RWPE1 (cell line): Measurements from ENCODE around the gene C2orf92.
"Not testable (repeated sequence)": the region's sequence is repeated elsewhere in the genome, so short reads cannot be mapped to it uniquely, and the experiment has no call there.

Experiments used
- CTCF ChIA-PET: fragments of 350-600 bp; sonication (Branson Sonifier 250); formaldehyde crosslinking; extraction: SDS; loops from one replicate; lab custom pipeline; 2021; lab: Yijun Ruan, JAX
- POLR2A ChIA-PET: fragments of 400-600 bp; formaldehyde crosslinking; extraction: SDS; loops from one replicate; lab custom pipeline; 2020; ENCODE audit warnings: antibody characterized with exemption; ENCODE audit not compliant: low non-redundant PET; lab: Yijun Ruan, JAX
- DNase-seq: peaks from one replicate; pipeline ENCODE4 v3.0.0; 2012; ENCODE audit warnings: low spot score
- H3K27ac ChIP-seq: fragments of 450-650 bp; 2 replicates; pipeline ENCODE4 v1.5.1; 2017
- CTCF ChIP-seq: fragments of 450-650 bp; conservative IDR thresholded peaks from 2 replicates; pipeline ENCODE4 v1.5.1; 2017; ENCODE audit warnings: low read depth, mild to moderate bottlenecking

C2orf92 gene

GRCh38 chr2:97663626-97663961 is 5.9 kb upstream of the C2orf92 start:
- CTCF ChIA-PET: interaction anchor here (0.6 to 1.5 kb wide), 4 partner anchors 28 to 1158 kb away, joined by 3 to 10 read pairs (median 5); no protein-coding TSS in a partner anchor
- H3K27ac ChIP-seq: peak overlapping the region; percentile 95
- no peak for DNase-seq
- POLR2A ChIA-PET: interaction anchor here (1.3 to 1.8 kb wide), 2 partner anchors 18 kb away, joined by 8 to 10 read pairs; partner anchors contain the start of gene COX5B
- TF ChIP-seq CTCF: no peak

GRCh38 chr2:97663962-97664635 is 5.4 kb upstream of the C2orf92 start, which contains the start of gene ACTR1B:
ACTR1B (minus strand) TSS chr2:97664044; CDS start chr2:97663890, 154 bp downstream.
- ChIA-PET POLR2A (interaction anchor here (1.3 kb wide), 1 partner anchor 19 kb away, joined by 10 read pairs; the partner anchor contains the start of gene COX5B), CTCF (interaction anchor here (0.6 to 1.5 kb wide), 4 partner anchors 27 to 1158 kb away, joined by 3 to 10 read pairs (median 5); no protein-coding TSS in a partner anchor)
- peak within 1 kb of the TSS; percentile 95 for H3K27ac ChIP-seq
- DNase-seq: peak; percentile 97
- TF ChIP-seq CTCF: peak; percentile 72

GRCh38 chr2:97664636-97664970 is 4.9 kb upstream of the C2orf92 start:
- TF ChIP-seq CTCF: peak; percentile 34; the same call in 1 of the 2 replicates
- DNase-seq: no peak
- CTCF ChIA-PET: interaction anchor here (0.6 to 1.5 kb wide), 4 partner anchors 18 to 793 kb away, joined by 3 to 11 read pairs (median 8); no protein-coding TSS in a partner anchor
- peak overlapping the region; percentile 95 for H3K27ac ChIP-seq
- POLR2A ChIA-PET: interaction anchor here (0.5 to 1.3 kb wide), 2 partner anchors 11 to 19 kb away, joined by 4 to 10 read pairs; partner anchors contain the start of gene COX5B

GRCh38 chr2:97670471-97670870 is 958 bp downstream of the C2orf92 start:
- ChIA-PET CTCF (interaction anchor here (0.8 kb wide), 1 partner anchor 30 kb away, joined by 3 read pairs; no protein-coding TSS in a partner anchor), POLR2A (no interaction called here)
- DNase-seq: no peak
- no peak for TF ChIP-seq CTCF
- H3K27ac ChIP-seq: no peak overlapping the region

GRCh38 chr2:97671526-97671925 is 2.0 kb downstream of the C2orf92 start:
- no peak overlapping the region for H3K27ac ChIP-seq
- DNase-seq: no peak
- POLR2A ChIA-PET: no interaction called here
- no peak for TF ChIP-seq CTCF
- CTCF ChIA-PET: no interaction called here

GRCh38 chr2:97672606-97673140 is 3.2 kb downstream of the C2orf92 start:
- CTCF ChIA-PET, DNase-seq, POLR2A ChIA-PET, H3K27ac ChIP-seq: not testable (repeated sequence)
